ENCODE measurements around the gene SLC14A1.

SLC14A1 gene

GRCh38 chr18:45780568-45780967 is 56.6 kb downstream of the SLC14A1 start:
- H3K4me2 ChIP-seq, result no peak overlapping the region
- H2AFZ ChIP-seq (ENCODE audit: low read depth), result no peak overlapping the region
- H3K4me1 ChIP-seq (ENCODE audit: low read depth, poor library complexity, severe bottlenecking), result no peaks in the 10 kb centered on the region
- no peak overlapping the region for H3K9ac ChIP-seq
- H3K27ac ChIP-seq, result no peak overlapping the region
- H4K20me1 ChIP-seq (ENCODE audit: insufficient read depth), result no peaks in the 10 kb centered on the region
- no peak for TF ChIP-seq CTCF (conservative IDR thresholded peaks at IDR 0.05; ENCODE audit: low read depth, low read length)
- H3K36me3 ChIP-seq (ENCODE audit: insufficient read depth), result no peaks in the 10 kb centered on the region
- H3K79me2 ChIP-seq (ENCODE audit: insufficient read depth, low read depth), result no peaks in the 10 kb centered on the region
- H3K4me3 ChIP-seq (IDR thresholded peaks at IDR 0.05; ENCODE audit: insufficient read depth, low read depth, low read length), result no peak overlapping the region
- no peaks in the 10 kb centered on the region for H3K27me3 ChIP-seq (ENCODE audit: insufficient read depth, low read depth)

- Histone ChIP-seq H3K4me1 (ENCODE audit: low read depth, poor library complexity, severe bottlenecking) (no peaks in the 10 kb centered on the region), H4K20me1 (ENCODE audit: insufficient read depth) (no peaks in the 10 kb centered on the region), H3K27me3 (ENCODE audit: insufficient read depth, low read depth) (no peaks in the 10 kb centered on the region), H3K4me3 (IDR thresholded peaks at IDR 0.05; ENCODE audit: insufficient read depth, low read depth, low read length) (no peak overlapping the region), H3K36me3 (ENCODE audit: insufficient read depth) (no peaks in the 10 kb centered on the region), H3K27ac (no peak overlapping the region), H2AFZ (ENCODE audit: low read depth) (no peak overlapping the region), H3K79me2 (ENCODE audit: insufficient read depth, low read depth) (no peaks in the 10 kb centered on the region), H3K9ac (no peak overlapping the region), H3K4me2 (no peak overlapping the region)
- no peak for TF ChIP-seq CTCF (conservative IDR thresholded peaks at IDR 0.05; ENCODE audit: low read depth, low read length)
Observed at GRCh38 chr18:45782662-45783061, 58.7 kb downstream of the SLC14A1 start.

GRCh38 chr18:45783097-45784075 is 59.4 kb downstream of the SLC14A1 start:
- Histone ChIP-seq H3K36me3 (ENCODE audit: insufficient read depth) (no peaks in the 10 kb centered on the region), H3K9ac (no peak overlapping the region), H3K4me1 (ENCODE audit: low read depth, poor library complexity, severe bottlenecking) (no peaks in the 10 kb centered on the region), H3K27me3 (ENCODE audit: insufficient read depth, low read depth) (no peaks in the 10 kb centered on the region), H3K27ac (no peak overlapping the region), H3K79me2 (ENCODE audit: insufficient read depth, low read depth) (no peaks in the 10 kb centered on the region), H3K4me2 (no peak overlapping the region), H2AFZ (ENCODE audit: low read depth) (no peak overlapping the region), H4K20me1 (ENCODE audit: insufficient read depth) (no peaks in the 10 kb centered on the region), H3K4me3 (IDR thresholded peaks at IDR 0.05; ENCODE audit: insufficient read depth, low read depth, low read length) (no peak overlapping the region)
- no peak for TF ChIP-seq CTCF (conservative IDR thresholded peaks at IDR 0.05; ENCODE audit: low read depth, low read length)

GRCh38 chr18:45785134-45785533 is 61.2 kb downstream of the SLC14A1 start:
- TF ChIP-seq CTCF (conservative IDR thresholded peaks at IDR 0.05; ENCODE audit: low read depth, low read length), result no peak
- no peak overlapping the region for H3K9ac ChIP-seq
- H3K79me2 ChIP-seq (ENCODE audit: insufficient read depth, low read depth), result no peaks in the 10 kb centered on the region
- no peak overlapping the region for H2AFZ ChIP-seq (ENCODE audit: low read depth)
- no peaks in the 10 kb centered on the region for H3K36me3 ChIP-seq (ENCODE audit: insufficient read depth)
- H3K4me3 ChIP-seq (IDR thresholded peaks at IDR 0.05; ENCODE audit: insufficient read depth, low read depth, low read length), result no peak overlapping the region
- H3K4me1 ChIP-seq (ENCODE audit: low read depth, poor library complexity, severe bottlenecking), result no peaks in the 10 kb centered on the region
- no peak overlapping the region for H3K27ac ChIP-seq
- no peak overlapping the region for H3K4me2 ChIP-seq
- no peaks in the 10 kb centered on the region for H4K20me1 ChIP-seq (ENCODE audit: insufficient read depth)
- no peaks in the 10 kb centered on the region for H3K27me3 ChIP-seq (ENCODE audit: insufficient read depth, low read depth)
